ENCODE results near the gene TFEB. TPM values are rescaled to one million over a fixed set of nuclear protein-coding genes. Genes with fewer than 3 reads are reported as not detected.
A peak's percentile ranks its signal among the peaks of the same experiment; 100 is the strongest.

The TFEB gene
- total RNA-seq, 1 donor from 2014 or later: 5.5 TPM

GRCh38 chr6:41638935-41639808 is 96.2 kb downstream of the TFEB start:
- DNase-seq (ENCODE audit: low read depth in 2 of 2): peak in 1 of 2 donors; percentile 31

DNA sequence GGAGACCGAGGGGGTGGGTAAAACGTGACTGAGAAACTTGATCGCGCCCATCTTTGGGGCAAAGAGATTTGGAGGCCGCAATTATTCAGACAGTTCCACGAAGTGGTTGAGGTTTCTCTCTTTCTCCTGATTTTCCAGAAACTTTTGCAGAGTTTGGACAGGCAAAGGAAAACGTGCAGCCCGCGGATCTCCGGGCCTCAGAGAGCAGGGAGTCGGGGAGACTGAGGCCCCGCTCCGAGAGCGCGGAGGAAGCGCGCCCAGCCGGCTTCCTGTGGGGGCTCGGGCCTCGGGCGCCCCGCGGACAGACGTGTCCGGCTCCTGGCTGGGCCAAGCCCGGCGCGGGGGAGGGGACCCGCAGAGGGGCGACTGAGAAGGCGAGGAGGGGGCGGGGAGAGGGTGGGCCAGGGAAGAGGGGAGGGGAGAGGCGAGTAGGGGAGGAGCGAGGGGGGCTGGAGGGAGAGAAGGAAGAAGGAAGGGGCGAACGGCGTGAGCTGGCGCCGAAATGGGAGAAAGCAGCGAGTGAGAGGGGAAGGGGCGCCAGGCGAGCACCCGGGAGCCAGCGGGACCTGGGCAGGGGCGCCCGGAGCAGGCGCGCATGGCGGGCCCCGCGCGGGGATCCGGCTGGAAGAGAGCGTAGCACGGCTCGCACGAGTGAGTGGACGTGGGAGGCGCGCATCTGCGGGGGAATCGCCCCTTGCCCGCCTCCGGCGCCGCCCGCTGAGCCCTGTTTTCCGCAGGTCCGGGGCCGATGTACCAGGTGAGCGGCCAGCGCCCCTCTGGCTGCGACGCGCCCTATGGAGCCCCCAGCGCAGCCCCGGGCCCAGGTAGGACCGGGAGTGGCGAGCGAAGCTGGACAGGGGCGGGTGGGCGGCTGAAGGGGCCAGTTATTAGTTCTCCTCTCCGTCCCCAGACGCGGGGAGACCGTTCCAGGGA is 97.1 kb downstream of the TFEB start, which contains the start of gene MDFI:
TSS of gene MDFI (plus strand) at position 467 of the 933 bp plus-strand sequence. CDS start at position 749, 282 bp downstream.
- peak in 1 of 2 donors; percentile 51 for DNase-seq (ENCODE audit: low read depth in 2 of 2)

GRCh38 chr6:41637194-41638001 is 98.0 kb downstream of the TFEB start:
- peak in 1 of 2 donors; percentile 27 for DNase-seq (ENCODE audit: low read depth in 2 of 2)

- DNase-seq (ENCODE audit: low read depth in 2 of 2): peak in 1 of 2 donors; percentile 79
Measured at GRCh38 chr6:41636833-41637193, 98.6 kb downstream of the TFEB start.

- no peak for DNase-seq (ENCODE audit: low read depth in 2 of 2)
Measured at GRCh38 chr6:41635365-41635764, 100.0 kb downstream of the TFEB start.

GRCh38 chr6:41634657-41635056 is 100.8 kb downstream of the TFEB start:
- peak in 1 of 2 donors; percentile 50 for DNase-seq (ENCODE audit: low read depth in 2 of 2)

Other genes with a start within 250 kb of the TFEB start
- 3.2 and 5.8 TPM in 2 replicates for gene FOXP4, start 189.2 kb downstream of the TFEB start, total RNA-seq
- 38.9 and 56.9 TPM in 2 replicates for gene MDFI, start 97.1 kb downstream of the TFEB start, total RNA-seq
- not detected in 2 replicates for gene PGC, start 11.8 kb upstream of the TFEB start, total RNA-seq
- 0.64 and 0.89 TPM in 2 replicates for gene FRS3, start 44.3 kb upstream of the TFEB start, total RNA-seq
- 6.4 and 9.5 TPM in 2 replicates for gene PRICKLE4, start 45.2 kb upstream of the TFEB start, total RNA-seq
- gene TOMM6, start 52.1 kb upstream of the TFEB start, total RNA-seq: 40.2 and 51.7 TPM in 2 replicates
- 1.3 and 2.0 TPM in 2 replicates for gene USP49, start 159.8 kb upstream of the TFEB start, total RNA-seq
- gene MED20, start 185.5 kb upstream of the TFEB start, total RNA-seq: 28.5 and 34.3 TPM in 2 replicates
- gene BYSL, start 185.9 kb upstream of the TFEB start, total RNA-seq: 14.8 and 18.8 TPM in 2 replicates
- 31.3 and 55.6 TPM in 2 replicates for gene CCND3, start 206.2 kb upstream of the TFEB start, total RNA-seq